HG02884 (cell line): Measurements from ENCODE around the gene ZNF362.

Experiments used
- ATAC-seq: cut with Tn5 transposase; IDR thresholded peaks from one replicate; pipeline ENCODE4 v1.9.1; 2021; ENCODE audit warnings: mild to moderate bottlenecking, moderate library complexity; ENCODE audit not compliant: unreplicated experiment

The ZNF362 gene

DNA sequence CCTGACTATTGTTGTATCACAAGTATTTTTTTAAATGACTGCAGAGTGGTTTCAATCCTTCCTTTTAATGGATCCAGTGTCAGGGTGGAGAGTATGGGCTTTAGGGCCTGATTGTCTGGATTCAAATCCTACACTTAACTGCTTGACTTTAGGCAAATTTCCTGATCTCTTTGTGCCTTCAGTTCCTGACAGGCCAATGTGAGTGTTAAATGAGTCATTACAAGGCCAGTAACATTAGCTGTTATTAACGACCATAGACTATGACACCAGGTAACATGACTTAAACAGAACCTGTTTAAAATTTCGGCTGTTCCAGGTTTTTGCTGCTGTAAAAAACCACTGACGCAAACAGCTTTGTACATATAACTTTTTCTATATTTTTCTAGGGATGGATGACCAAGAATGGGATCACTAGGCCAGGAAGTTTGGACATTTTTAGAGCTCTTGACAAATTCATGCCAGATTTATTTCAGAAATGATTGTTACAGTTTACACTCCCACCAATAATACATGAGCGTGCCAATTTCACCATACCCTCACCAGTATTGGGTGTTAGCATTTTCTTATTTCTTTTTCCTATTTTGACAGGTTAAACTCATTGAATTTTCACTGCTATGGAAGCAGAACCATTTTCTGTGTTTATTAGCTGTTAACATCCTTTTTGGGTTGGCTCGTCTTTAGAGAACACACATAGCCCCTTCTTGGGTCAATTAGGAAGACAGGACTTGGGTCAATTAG is 11.3 kb downstream of the ZNF362 start:
- no peak for ATAC-seq

DNA sequence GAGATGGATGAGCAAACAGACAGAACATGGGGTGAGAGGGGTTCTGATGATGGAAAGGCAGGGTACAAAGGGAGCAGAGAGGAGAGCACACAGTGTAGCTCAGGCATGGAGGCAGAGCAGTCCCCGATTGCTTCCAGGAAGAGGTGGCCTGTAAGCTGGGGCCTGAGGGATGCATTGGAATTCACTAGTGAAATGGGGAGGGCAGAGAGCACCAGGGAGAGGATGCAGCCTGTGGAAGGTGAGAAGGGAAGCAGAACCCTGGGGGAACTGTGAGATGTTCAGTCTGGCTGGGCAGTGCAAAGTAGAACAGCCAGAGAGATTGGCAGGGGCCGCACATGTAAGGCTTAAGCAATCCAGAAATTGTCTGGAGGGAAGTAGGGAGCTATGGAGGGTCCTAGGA is 12.2 kb downstream of the ZNF362 start:
- no peak for ATAC-seq

DNA sequence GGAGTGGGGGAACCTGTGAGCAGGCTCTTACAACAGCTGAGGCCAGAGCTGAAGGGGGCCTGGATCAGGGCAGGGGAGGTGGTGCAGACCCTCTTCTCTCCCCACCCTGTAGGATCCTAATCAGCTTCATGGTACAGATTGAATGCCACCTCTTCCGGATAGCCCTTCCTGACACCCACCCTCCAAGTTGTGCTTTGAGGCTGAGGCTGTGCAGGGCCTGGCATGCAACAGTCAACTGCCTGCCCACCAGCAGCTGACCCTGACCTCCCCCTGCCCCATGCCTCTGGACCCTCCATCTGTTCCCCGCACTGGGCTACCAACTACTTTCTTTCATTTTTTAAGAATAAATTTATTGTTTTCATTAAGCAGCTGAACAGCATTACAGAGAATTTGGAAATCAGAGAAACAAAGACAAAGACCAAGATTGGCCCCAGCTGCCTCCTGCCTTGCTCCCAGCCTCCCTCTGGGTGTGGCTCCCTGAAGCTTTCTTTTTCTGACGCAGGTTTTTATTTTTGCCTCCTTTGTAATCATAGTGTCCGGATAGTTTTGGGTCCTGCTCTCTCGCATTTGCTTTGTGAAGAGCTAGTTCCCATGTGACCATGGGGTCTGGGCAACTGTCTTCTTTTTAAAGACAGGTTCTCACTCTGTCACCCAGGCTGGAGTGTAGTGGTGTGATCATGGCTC is 12.8 kb downstream of the ZNF362 start:
- ATAC-seq = no peak

DNA sequence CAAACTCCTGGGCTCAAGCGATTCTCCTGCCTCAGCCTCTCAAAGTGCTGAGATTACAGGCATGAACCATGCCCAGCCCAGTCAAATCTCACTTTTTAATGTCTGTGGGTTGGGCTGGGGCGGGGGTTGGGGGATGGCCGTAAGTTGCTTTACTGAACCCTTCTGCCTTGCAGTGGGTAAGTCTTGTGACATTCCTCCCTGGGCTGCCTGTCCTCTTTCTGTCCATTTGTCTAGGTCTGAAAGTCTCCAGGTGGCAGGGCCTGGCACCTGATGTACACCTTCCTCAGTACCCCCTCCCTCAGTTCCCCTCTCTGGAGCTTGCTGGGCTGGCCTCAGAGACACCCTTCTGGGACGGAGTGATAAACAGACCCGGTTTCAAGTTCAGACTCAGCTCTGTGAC is 13.3 kb downstream of the ZNF362 start:
- no peak for ATAC-seq

DNA sequence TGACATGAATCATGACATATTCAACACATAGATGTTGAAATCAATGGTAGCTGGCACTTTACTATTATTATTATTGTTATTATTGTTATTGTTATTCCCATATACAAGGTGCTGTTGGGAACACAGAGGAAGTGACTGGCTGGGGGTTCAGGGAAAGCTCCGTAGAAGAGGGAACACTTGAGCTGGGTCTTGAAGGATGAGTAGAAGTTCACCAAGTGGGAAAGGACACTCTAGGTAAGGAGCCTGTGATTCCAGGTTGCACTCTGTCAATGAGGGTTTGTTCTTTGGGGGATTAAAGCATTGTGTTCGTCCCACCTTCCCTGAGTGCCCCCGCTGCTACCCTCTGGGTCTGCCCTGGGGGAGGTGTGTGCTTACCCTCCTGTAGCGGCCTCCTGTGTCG is 14.1 kb downstream of the ZNF362 start:
- ATAC-seq = no peak

DNA sequence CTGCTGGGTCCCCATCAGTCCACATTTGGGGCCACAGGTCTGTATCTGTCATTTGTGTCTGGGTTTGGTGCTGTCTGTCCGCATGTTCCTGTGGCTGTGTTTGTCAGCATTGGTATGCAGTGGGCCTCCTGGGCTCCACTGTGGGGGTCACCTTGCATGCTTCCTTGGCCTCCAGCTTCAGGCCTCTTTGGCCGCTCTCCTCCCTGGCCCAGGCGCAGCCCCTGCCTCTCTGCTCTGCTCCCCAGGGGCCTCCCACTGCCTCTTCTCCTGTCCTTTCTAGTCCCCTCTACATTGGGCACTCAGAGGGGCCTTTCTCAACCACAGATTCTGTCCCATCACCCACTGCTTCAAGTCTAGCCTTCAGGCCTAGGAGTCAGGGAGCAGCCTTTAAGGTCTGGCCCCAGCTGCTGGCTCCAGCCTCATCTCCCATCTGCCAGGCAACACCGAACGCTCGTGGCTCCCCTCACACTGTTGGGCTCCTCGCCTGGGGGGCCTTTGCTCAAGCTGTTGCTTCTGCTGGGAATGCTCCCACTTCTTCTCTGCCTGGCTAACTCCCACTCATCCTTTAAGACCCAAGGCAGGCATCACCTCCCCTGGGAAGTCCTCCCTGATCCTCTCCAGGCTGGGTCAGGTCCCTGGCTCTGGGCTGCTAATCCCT is 14.6 kb downstream of the ZNF362 start:
- ATAC-seq = no peak

DNA sequence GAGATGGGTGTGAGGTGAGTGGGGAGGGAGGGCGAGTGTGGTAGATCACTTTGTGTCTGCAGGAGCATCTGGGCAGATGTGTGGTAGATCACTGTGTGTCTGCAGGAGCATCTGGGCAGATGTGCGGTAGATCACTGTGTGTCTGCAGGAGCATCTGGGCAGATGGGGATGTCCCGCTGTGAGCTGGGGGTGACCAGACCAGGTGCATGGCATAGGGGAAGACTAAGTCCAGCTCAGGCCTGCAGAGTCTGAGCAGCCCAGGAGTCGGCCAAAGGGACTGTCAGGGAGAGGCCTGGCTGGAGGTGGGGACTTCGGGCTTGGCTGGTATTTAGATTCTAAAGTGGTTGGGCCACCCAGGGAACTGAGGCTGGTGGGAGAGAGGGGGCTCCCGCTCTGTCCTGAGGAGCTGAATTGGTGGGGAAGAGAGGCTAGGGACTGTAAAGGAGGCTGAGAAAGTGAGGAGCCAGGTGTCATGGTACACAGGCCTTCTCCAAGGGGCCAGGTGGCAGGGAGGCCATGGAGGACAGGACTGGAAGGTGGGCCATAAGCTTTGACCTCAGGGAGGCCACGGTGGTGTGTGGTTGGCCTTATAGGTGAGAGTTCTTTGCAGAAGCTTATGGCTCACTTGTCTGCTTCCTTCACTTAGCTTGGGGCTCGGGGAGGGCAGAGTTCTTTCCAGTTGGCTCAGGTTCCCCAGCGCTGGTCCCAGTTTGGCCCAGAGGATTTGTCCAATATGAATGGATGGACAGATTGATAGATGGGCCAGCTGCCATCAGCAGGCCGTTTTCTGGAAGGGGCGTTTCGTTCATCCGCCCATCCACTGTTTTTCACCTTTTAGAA is 15.6 kb downstream of the ZNF362 start:
- ATAC-seq = no peak

DNA sequence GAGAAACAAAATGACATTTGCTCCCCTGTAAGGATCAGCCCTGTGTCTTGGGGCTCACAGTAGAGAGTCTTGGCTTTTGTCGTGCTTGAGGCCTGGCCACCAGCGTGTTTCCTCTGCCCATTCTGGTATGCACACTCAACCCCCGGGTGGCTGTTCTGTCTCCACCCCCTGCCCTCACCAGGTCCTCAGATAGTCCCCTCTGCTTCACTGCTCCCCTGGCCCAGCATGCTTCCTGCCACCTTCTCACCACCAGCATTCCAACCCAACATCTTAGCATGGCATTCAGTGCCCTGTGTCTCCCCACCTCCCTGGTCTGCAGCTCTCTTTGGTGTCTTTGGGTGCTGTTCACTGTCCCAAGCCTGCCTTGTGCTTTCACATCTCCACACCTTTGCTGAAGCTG is 16.2 kb downstream of the ZNF362 start:
- ATAC-seq = no peak

DNA sequence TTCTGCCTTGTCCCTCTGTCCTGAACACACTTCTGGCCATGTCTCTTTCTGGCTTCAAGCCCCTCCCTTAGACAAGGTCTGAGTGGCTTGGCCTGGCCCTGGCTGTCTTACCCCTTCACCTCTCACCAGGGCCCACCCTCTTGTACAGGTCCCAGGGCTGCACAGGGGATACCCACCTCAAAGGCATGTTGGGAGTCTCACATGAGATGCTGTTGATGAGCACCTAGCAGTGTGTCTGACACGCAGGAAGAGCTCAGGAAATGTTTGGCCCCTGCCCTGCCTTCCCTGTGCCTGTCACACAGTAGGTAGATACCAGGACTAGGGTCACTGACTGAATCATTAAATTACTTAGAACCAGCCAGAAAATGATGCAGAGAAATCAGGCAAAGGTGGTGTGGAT is 16.6 kb downstream of the ZNF362 start:
- no peak for ATAC-seq

DNA sequence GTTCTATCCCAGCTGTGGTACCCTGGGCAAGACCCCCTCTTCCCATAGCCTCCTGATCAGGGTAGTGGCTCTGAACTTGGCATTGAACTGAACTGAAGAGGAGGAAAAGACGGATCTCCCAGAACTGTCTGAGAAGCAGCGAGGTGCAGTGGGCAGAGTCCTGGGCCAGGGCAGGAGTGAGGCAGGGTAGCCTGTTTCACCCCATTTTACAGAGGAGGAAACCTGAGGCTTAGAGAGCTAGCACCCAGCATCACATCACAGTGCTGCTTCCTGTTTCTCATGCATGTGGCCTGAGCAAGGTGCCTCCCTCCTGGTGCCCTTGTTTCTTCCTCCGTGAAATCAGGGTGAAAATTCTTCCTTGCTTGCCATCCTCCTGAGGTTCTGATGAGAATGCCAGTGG is 17.1 kb downstream of the ZNF362 start:
- ATAC-seq = no peak

DNA sequence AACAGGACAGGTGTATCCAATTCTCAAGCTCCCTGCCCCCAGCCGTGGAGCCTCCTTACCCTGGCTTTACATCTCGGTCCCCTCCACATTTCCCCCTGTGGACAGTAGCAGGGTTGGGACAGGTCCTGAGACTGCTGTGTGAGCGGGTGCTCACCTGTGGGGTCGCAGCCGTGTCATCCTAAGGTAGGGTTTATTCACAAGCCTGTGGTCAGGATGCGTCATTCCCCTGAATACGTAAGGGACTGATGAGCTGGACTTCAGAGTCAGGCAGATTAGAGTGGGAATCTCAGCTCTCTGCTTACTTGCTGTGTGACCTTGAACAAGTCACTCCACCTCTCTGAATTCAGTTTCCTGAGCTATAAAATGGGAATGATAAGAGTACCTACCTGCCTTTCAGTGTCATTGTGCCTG is 17.7 kb downstream of the ZNF362 start:
- no peak for ATAC-seq

DNA sequence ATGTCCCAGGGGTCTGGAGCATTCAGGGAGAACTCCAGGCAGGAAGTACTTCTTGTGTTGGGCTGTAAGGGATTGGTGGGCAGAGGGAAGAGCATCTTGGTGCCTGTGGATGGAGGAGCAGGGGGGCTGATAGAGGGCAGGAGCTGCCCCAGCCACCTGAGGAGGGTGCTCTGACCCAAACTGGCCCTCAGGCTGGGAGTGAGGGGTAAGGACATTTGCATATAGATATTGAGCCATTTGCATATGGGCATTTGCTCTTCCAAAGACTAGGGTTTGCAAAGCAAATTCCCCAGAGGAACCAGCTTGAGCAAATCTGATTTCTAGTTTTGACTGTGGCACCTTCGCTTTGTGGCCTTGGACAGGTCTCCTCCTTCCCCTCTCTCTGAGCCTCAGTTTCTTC is 18.2 kb downstream of the ZNF362 start:
- ATAC-seq = no peak

DNA sequence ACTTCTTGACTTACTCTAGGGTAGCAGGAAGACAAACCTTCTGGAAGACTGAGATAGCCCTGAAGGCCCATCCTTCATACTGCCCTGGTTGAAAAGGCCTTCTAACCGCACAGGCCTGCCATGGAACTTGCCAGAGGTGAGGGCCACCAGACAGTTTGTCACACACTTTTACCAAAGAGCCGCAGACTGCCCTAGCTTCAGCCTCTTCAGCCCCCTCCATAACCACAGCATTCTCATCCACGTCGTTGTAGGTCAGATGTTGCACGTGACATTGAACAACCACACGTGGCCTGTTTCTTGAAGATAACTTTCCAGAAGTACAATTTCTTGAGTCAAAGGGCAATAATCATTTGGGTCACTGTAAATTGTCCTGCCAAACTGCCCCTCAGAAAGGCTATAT is 18.9 kb downstream of the ZNF362 start:
- ATAC-seq = no peak

DNA sequence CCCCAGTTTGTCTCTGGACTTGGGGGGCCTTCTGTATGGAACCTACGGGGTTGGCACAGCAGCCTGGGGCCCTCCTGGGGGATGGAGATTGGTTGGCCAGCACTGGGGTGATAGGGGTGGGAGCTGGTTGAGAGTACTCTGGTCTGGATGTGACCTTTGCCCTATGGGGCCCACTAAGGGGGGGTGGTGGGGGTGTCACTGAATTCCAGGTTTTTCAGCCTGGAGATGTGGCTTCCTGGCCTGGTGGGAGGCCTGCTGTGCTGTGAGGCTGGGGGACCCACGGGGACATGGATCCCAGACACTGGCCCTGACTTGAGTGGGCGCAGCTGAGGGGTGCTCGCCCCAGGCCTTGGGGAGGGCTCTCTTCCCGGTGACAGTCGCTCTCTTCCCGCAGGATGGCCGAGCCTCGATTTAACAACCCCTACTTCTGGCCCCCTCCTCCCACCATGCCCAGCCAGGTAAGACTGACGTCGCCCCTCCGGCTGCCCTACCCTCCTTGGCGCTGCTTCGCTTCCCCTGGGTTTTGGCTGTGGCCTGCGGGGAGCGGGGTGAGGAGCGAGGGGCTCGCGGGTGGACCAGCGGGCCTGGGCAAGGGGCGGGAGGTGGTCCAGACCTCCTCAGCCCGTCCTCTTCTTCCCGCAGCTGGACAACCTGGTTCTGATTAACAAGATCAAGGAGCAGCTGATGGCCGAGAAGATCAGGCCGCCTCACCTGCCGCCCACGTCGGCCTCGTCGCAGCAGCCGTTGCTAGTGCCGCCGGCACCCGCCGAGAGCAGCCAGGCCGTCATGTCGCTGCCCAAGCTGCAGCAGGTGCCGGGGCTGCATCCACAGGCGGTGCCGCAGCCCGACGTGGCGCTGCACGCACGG is 19.6 kb downstream of the ZNF362 start:
- no peak for ATAC-seq

DNA sequence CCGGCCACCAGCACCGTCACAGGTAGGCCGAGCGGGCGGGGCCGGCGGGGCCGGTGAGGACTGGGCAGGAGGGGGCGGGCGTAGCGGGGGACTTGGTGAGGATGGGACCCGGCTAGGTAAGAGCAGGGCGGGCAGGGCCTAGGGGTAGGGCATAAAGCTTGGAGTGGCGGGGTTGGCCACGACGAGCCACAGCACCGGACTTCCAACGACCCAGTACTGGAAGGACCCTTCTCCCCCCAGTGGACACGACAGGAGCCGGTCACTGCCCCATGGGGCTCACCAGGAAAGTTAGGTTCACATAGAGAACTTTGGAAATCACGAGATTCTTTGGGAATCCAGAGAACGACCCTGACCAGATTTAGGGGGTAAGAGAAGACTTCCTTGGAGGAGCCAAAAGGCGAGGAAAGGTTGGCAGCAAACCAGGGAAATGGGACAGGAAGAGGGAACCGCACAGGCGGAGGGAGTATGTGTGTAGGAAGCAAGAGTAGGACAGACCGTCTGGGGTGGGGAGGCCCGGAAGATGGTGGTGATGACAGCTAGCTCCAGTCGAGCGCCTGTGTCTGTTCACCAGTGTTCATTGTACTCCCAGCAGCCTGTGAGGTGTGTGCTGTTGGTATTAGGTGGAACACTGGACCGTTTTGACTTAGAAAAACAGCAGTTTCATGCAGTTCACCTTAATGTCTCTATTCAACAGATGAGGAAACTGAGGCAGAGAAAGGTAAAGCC is 20.4 kb downstream of the ZNF362 start:
- ATAC-seq = no peak

DNA sequence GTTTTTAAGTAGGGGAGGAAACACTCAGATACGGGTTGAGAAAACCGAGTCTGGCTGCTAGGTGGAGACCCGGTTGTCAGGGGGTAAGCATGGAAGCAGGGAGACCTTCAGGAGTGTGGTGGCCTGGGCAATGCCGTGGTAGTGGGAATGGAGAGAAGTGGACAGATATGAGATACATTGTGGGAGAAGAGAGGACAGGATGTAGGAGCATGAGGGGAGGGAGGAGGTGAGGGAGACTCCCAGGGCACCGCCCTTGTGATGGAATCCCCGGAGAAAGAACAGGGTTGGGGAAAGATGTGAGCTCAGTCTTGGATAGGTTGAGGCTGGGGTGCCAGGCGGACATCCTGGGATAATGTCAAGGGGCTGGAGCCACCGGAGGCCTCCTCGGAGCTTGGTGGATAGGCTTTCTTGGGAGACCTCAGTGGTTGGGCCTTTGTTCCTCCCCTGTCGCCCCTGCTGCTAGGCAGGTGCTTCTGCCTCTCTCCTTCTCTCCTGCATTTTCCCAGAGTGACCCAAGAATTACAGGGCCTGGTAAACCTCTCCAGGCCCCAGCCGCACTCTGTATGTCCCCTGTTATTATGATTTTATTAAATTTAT is 21.3 kb downstream of the ZNF362 start:
- no peak for ATAC-seq

DNA sequence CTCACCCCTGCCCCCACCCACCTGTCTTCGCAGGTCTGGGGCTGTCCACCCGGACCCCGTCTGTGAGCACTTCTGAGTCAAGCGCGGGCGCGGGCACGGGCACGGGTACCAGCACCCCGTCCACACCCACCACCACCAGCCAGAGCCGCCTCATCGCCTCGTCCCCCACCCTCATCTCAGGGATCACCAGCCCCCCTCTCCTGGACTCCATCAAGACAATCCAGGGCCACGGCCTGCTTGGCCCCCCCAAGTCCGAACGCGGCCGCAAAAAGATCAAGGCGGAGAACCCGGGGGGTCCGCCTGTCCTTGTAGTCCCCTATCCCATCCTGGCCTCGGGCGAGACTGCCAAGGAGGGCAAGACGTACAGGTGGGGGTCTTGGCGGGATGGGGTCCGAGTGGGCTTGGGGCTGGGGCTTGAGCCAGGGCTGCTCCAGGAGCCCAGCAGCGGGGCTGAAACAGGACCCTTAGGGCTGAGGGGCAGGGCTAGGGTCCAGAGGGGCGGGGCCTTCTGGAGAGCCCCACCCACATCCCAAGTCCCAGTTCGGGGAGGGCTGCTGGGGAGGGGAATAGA is 23.9 kb downstream of the ZNF362 start:
- no peak for ATAC-seq

DNA sequence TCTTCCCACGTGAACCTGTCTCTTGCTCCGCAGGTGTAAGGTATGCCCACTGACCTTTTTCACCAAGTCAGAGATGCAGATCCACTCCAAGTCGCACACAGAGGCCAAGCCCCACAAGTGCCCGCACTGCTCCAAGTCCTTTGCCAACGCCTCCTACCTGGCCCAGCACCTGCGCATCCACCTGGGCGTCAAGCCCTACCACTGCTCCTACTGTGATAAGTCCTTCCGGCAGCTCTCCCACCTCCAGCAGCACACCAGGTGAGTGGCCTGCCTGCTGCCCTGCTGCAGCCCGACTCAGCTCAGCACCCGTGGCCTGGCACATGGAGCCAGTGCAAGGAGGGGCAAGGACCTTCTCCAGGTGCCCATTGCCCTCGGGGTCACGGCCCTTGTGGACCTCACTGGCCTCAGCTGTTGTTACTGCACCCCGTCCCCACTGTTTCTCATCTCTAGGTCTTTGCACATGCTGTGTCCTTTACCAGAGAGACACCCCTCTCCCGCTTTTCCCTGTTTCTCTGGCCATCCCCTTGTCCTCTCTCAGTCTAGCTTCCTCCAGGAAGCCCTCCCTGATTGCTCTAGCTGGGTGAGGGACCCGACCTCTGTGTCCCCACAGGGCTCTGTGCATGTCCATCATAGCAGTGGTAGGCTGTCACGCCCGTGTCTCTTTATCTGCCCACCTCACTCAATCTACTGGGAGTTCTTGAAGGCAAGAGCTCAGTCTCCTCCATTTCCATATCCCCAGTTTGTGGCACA is 25.4 kb downstream of the ZNF362 start:
- no peak for ATAC-seq
